HepG2 (cell line): ENCODE measurements around the gene PRKD2. TPM values are rescaled to one million over a fixed set of nuclear protein-coding genes. Genes with fewer than 3 reads are reported as not detected.

ENCODE experiments used
- GRHL1 ChIP-seq: sonication (generic); formaldehyde crosslinking; conservative IDR thresholded peaks from 2 replicates; pipeline ENCODE4 v1.8.0; 2022; ENCODE audit warnings: missing genetic modification reagents
- HMGXB3 ChIP-seq: sonication (generic); formaldehyde crosslinking; IDR thresholded peaks from 2 replicates; pipeline ENCODE4 v1.4.0; 2020; ENCODE audit warnings: missing genetic modification reagents, borderline replicate concordance
- NFE2 ChIP-seq: sonication (generic); formaldehyde crosslinking; IDR thresholded peaks from 2 replicates; pipeline ENCODE4 v1.4.0; 2020; ENCODE audit warnings: missing genetic modification reagents
- PRDM4 ChIP-seq: sonication (generic); formaldehyde crosslinking; IDR thresholded peaks from 2 replicates; pipeline ENCODE4 v1.9.0; 2021; ENCODE audit warnings: missing genetic modification reagents, borderline replicate concordance
- REPIN1 ChIP-seq: sonication (generic); formaldehyde crosslinking; IDR thresholded peaks from 2 replicates; pipeline ENCODE4 v1.8.0; 2022; ENCODE audit warnings: missing genetic modification reagents, low read depth, mild to moderate bottlenecking, borderline replicate concordance
- SMAD1 ChIP-seq: sonication (generic); formaldehyde crosslinking; IDR thresholded peaks from 2 replicates; pipeline ENCODE4 v1.4.0; 2020; ENCODE audit warnings: missing genetic modification reagents, low read depth, mild to moderate bottlenecking, borderline replicate concordance
- ZNF318 ChIP-seq: sonication (generic); formaldehyde crosslinking; IDR thresholded peaks from 2 replicates; pipeline ENCODE4 v1.4.0; 2020; ENCODE audit warnings: mild to moderate bottlenecking, missing genetic modification reagents
- ZNF33B ChIP-seq: sonication (generic); formaldehyde crosslinking; IDR thresholded peaks from 2 replicates; pipeline ENCODE4 v1.5.1; 2020; ENCODE audit warnings: mild to moderate bottlenecking, missing genetic modification reagents
- ZNF569 ChIP-seq: sonication (generic); formaldehyde crosslinking; IDR thresholded peaks from 2 replicates; pipeline ENCODE4 v1.5.0; 2020; ENCODE audit warnings: mild to moderate bottlenecking, missing genetic modification reagents, moderate library complexity, borderline replicate concordance
- polyA plus RNA-seq, 8 experiments: library from polyadenylated mRNA; depleted of rRNA in 3 of 8; stranded (reverse) in 7 of 8; unstranded in 1 of 8; fragments of >200 nt; fragmentation: Illumina TruSeq in 4 of 8; extraction: Trizol in 4 of 8; gene quantifications; 2 replicates each; pipeline versions ENCODE4 v1.2.1 to v1.2.3, GENCODE V29; 2011 to 2016; ENCODE audit warnings: low read depth in 4 of 8, missing spikeins in 1 of 8, mixed read lengths in 1 of 8; ENCODE audit not compliant: insufficient read depth in 1 of 8
- total RNA-seq, 5 experiments: library from RNA; depleted of rRNA; stranded (reverse); fragments of >200 nt; fragmentation: Illumina TruSeq; extraction: Trizol; gene quantifications; 2 replicates each; pipeline ENCODE4 v1.2.3, GENCODE V29; 2016; ENCODE audit warnings: low read depth in 1 of 5

PRKD2 gene
- total and polyA plus RNA-seq, 2 of the 13 experiments (the other 11 are each of a cell fraction or from before 2014, with no cell fraction given) = 6.7 to 7.3 TPM

GRCh38 chr19:46715975-46716671 lies 791 bp downstream of the PRKD2 start (continued):
- TF ChIP-seq NFE2 = no peak
- no peak for TF ChIP-seq HMGXB3 (CRISPR knock-in tag)
- TF ChIP-seq REPIN1 (CRISPR knock-in tag) = no peak
- TF ChIP-seq PRDM4 (CRISPR knock-in tag) = no peak
- TF ChIP-seq SMAD1 (CRISPR knock-in tag) = no peak
- TF ChIP-seq ZNF33B = no peak
- TF ChIP-seq ZNF569 (CRISPR knock-in tag) = no peak
- no peak for TF ChIP-seq GRHL1
- no peak for TF ChIP-seq ZNF318 (CRISPR knock-in tag)
